Hepatocyte (in vitro differentiated cells): ENCODE data around the gene CAB39.

Experiments used
- EZH2 ChIP-seq: fragments of 200-600 bp; sonication (generic); IDR thresholded peaks from 2 replicates; pipeline ENCODE4 v1.6.1; 2016; ENCODE audit warnings: antibody characterized with exemption, mild to moderate bottlenecking, borderline replicate concordance
- TF ChIP-seq, protein P1 (sequence below): fragments of 200-600 bp; sonication (generic); IDR thresholded peaks from 2 replicates; pipeline ENCODE4 v1.5.1; 2016; ENCODE audit warnings: antibody characterized with exemption, mild to moderate bottlenecking; ENCODE audit not compliant: poor library complexity

DNA sequence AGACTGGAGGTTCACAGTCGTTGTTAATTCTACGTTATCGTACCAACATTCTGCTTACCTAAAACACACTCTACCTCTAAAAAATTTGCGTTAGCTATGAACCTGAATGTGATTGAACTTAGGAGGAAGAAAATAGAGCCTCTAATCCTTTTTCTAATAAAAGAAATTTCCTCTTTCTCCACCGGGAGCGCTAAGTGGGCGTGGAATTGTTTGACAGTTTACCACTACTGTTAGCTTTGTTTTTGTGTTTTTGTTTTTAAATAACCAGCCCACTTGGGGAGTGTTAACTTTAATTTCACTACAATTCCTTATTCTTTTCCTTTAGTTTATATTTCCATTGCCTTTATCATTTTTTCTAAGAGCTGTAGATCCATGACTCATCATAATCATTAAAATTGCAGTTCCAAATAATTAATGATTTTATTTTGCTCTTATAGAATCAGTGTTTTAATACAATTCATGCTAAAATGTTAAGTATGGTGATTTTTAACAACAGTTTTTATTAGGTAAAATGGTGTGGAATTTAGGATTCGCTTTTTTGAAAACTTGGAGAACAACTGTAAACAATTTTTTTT lies 97.1 kb downstream of the CAB39 start:
- TF ChIP-seq, protein P1, sequence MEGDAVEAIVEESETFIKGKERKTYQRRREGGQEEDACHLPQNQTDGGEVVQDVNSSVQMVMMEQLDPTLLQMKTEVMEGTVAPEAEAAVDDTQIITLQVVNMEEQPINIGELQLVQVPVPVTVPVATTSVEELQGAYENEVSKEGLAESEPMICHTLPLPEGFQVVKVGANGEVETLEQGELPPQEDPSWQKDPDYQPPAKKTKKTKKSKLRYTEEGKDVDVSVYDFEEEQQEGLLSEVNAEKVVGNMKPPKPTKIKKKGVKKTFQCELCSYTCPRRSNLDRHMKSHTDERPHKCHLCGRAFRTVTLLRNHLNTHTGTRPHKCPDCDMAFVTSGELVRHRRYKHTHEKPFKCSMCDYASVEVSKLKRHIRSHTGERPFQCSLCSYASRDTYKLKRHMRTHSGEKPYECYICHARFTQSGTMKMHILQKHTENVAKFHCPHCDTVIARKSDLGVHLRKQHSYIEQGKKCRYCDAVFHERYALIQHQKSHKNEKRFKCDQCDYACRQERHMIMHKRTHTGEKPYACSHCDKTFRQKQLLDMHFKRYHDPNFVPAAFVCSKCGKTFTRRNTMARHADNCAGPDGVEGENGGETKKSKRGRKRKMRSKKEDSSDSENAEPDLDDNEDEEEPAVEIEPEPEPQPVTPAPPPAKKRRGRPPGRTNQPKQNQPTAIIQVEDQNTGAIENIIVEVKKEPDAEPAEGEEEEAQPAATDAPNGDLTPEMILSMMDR = no peak
- TF ChIP-seq EZH2 = no peak
